IMR-90 (cell line): ENCODE data around the gene TMEM81. TPM values are rescaled to one million over a fixed set of nuclear protein-coding genes. Genes with fewer than 3 reads are reported as not detected.

Experiments used
- ATAC-seq: fragments of 200-7000 bp; cut with Tn5 transposase; 2 replicates; pipeline ENCODE4 v1.9.1; 2020; ENCODE audit warnings: low read depth, mild to moderate bottlenecking, moderate library complexity
- BruUV-seq: library from RNA; stranded (reverse); fragments of 400-500 nt; replicated peaks from 2 replicates; lab custom pipeline; 2021; lab: Mats Ljungman, UMichigan
- CTCF ChIA-PET: fragments of 300-600 bp; formaldehyde crosslinking; extraction: SDS; loops from one replicate; lab custom pipeline; 2021; ENCODE audit warnings: antibody characterized with exemption; lab: Yijun Ruan, JAX
- POLR2A ChIA-PET: fragments of 300-600 bp; sonication (Branson Sonifier 250); formaldehyde crosslinking; loops from one replicate; lab custom pipeline; 2022; ENCODE audit warnings: antibody characterized with exemption; ENCODE audit not compliant: unreplicated experiment; lab: Charles Lee
- DNase-seq: peaks from one replicate; pipeline ENCODE4 v3.0.0; 2013
- H2AFZ ChIP-seq: replicated peaks from 2 replicates; pipeline ENCODE3; 2013; ENCODE audit warnings: low read length, mild to moderate bottlenecking; ENCODE audit not compliant: poor library complexity
- H2AK5ac ChIP-seq: 2 replicates; pipeline ENCODE4 v1.6.1; 2013; ENCODE audit warnings: low read depth, low read length, inconsistent platforms
- H2AK9ac ChIP-seq: replicated peaks from 2 replicates; pipeline ENCODE3; 2013; ENCODE audit warnings: mild to moderate bottlenecking, low read depth, low read length, moderate library complexity; ENCODE audit not compliant: poor library complexity
- H2BK120ac ChIP-seq: 2 replicates; pipeline ENCODE4 v1.6.1; 2013; ENCODE audit warnings: low read depth, low read length, inconsistent platforms
- H2BK15ac ChIP-seq: 3 replicates; pipeline ENCODE4 v1.6.1; 2013; ENCODE audit warnings: low read depth, low read length, inconsistent platforms
- H2BK20ac ChIP-seq: 2 replicates; pipeline ENCODE4 v1.6.1; 2013; ENCODE audit warnings: low read depth, mild to moderate bottlenecking, inconsistent platforms, low read length, moderate library complexity
- H2BK5ac ChIP-seq: 2 replicates; pipeline ENCODE4 v1.6.1; 2013; ENCODE audit warnings: mild to moderate bottlenecking, low read depth, low read length, inconsistent platforms; ENCODE audit not compliant: poor library complexity, severe bottlenecking
- H3K14ac ChIP-seq: replicated peaks from 2 replicates; pipeline ENCODE4 v1.6.1; 2013; ENCODE audit warnings: low read depth, low read length, inconsistent platforms
- H3K18ac ChIP-seq: 2 replicates; pipeline ENCODE4 v1.6.1; 2013; ENCODE audit warnings: low read depth, low read length, control low read depth
- H3K23ac ChIP-seq: 2 replicates; pipeline ENCODE4 v1.6.1; 2013; ENCODE audit warnings: low read depth, low read length, inconsistent platforms
- H3K27ac ChIP-seq: 2 replicates; pipeline ENCODE4 v1.5.1; 2013; ENCODE audit warnings: mild to moderate bottlenecking, control low read depth, low read length; ENCODE audit not compliant: insufficient read depth
- H3K27me3 ChIP-seq: 2 replicates; pipeline ENCODE4 v1.6.1; 2013; ENCODE audit warnings: low read length; ENCODE audit not compliant: control insufficient read depth, insufficient read depth
- H3K36me3 ChIP-seq: 2 replicates; pipeline ENCODE4 v1.6.1; 2013; ENCODE audit warnings: low read length, mixed read lengths; ENCODE audit not compliant: control insufficient read depth, insufficient read depth
- H3K4ac ChIP-seq: 2 replicates; pipeline ENCODE4 v1.6.1; 2013; ENCODE audit warnings: low read depth, low read length, inconsistent platforms
- H3K4me1 ChIP-seq: 2 replicates; pipeline ENCODE4 v1.6.1; 2013; ENCODE audit warnings: low read length, mixed read lengths; ENCODE audit not compliant: control insufficient read depth, insufficient read depth
- H3K4me2 ChIP-seq: 2 replicates; pipeline ENCODE4 v1.6.1; 2013; ENCODE audit warnings: low read depth, mild to moderate bottlenecking, control low read depth, low read length, moderate library complexity
- H3K4me3 ChIP-seq: 2 replicates; pipeline ENCODE4 v1.5.1; 2013; ENCODE audit warnings: low read depth, mild to moderate bottlenecking, control low read depth, low read length, moderate library complexity; ENCODE audit not compliant: insufficient read depth
- H3K56ac ChIP-seq: 2 replicates; pipeline ENCODE4 v1.6.1; 2013; ENCODE audit warnings: low read length, inconsistent platforms; ENCODE audit not compliant: insufficient read depth; ENCODE audit errors: extremely low read depth
- H3K79me1 ChIP-seq, 2 experiments: 2 replicates each; pipeline ENCODE4 v1.6.1; 2013; ENCODE audit warnings: low read length in 2 of 2, inconsistent platforms in 1 of 2, low read depth in 1 of 2
- H3K9ac ChIP-seq: 2 replicates; pipeline ENCODE4 v1.6.1; 2013; ENCODE audit warnings: low read depth, low read length, control low read depth
- H3K9me1 ChIP-seq: 2 replicates; pipeline ENCODE4 v1.6.1; 2013; ENCODE audit warnings: low read length, inconsistent platforms; ENCODE audit not compliant: insufficient read depth
- H3K9me3 ChIP-seq: 2 replicates; pipeline ENCODE4 v1.6.1; 2013; ENCODE audit warnings: low read length; ENCODE audit not compliant: control insufficient read depth, insufficient read depth
- H4K20me1 ChIP-seq: 2 replicates; pipeline ENCODE4 v1.6.1; 2013; ENCODE audit warnings: low read length, inconsistent platforms; ENCODE audit not compliant: insufficient read depth
- H4K5ac ChIP-seq: 2 replicates; pipeline ENCODE4 v1.6.1; 2013; ENCODE audit warnings: mild to moderate bottlenecking, low read depth, low read length, control low read depth
- H4K8ac ChIP-seq, 2 experiments: 2 replicates each; pipeline ENCODE4 v1.6.1; 2013; ENCODE audit warnings: low read depth in 2 of 2, low read length in 2 of 2, control low read depth in 1 of 2, inconsistent platforms in 1 of 2
- H4K91ac ChIP-seq: 2 replicates; pipeline ENCODE4 v1.6.1; 2013; ENCODE audit warnings: low read depth, low read length, inconsistent platforms; ENCODE audit not compliant: insufficient read depth
- BHLHE40 ChIP-seq: fragments of 150-350 bp; IDR thresholded peaks from 2 replicates; pipeline ENCODE4 v1.6.1; 2016; ENCODE audit warnings: mild to moderate bottlenecking, low read depth, low read length
- CEBPB ChIP-seq: IDR thresholded peaks from 2 replicates; pipeline ENCODE4 v1.6.1; 2012; ENCODE audit warnings: low read depth, low read length, improper control_type of control experiment
- CHD1 ChIP-seq: IDR thresholded peaks from 2 replicates; pipeline ENCODE4 v1.6.1; 2012; ENCODE audit warnings: low read depth, low read length, improper control_type of control experiment
- CTCF ChIP-seq: conservative IDR thresholded peaks from 2 replicates; pipeline ENCODE4 v1.5.1; 2012; ENCODE audit warnings: mild to moderate bottlenecking, low read depth, low read length, improper control_type of control experiment
- FOS ChIP-seq: fragments of 150-350 bp; IDR thresholded peaks from 2 replicates; pipeline ENCODE4 v1.6.1; 2016; ENCODE audit warnings: low read depth, low read length
- MAFK ChIP-seq: IDR thresholded peaks from 2 replicates; pipeline ENCODE4 v1.6.1; 2012; ENCODE audit warnings: low read depth, low read length, improper control_type of control experiment
- MAZ ChIP-seq: IDR thresholded peaks from 2 replicates; pipeline ENCODE4 v1.6.1; 2012; ENCODE audit warnings: low read depth, mild to moderate bottlenecking, low read length, improper control_type of control experiment, moderate library complexity, borderline replicate concordance
- MXI1 ChIP-seq: IDR thresholded peaks from 2 replicates; pipeline ENCODE4 v1.6.1; 2012; ENCODE audit warnings: low read depth, mild to moderate bottlenecking, low read length, moderate library complexity, borderline replicate concordance
- NFE2L2 ChIP-seq: fragments of 150-350 bp; IDR thresholded peaks from 2 replicates; pipeline ENCODE4 v1.6.1; 2016; ENCODE audit warnings: low read depth, mild to moderate bottlenecking, low read length
- POLR2A ChIP-seq: IDR thresholded peaks from 2 replicates; pipeline ENCODE4 v1.6.1; 2012; ENCODE audit warnings: mild to moderate bottlenecking, low read depth, low read length
- RAD21 ChIP-seq: IDR thresholded peaks from 2 replicates; pipeline ENCODE4 v1.6.1; 2012; ENCODE audit warnings: low read length, improper control_type of control experiment
- RCOR1 ChIP-seq: IDR thresholded peaks from 2 replicates; pipeline ENCODE4 v1.6.1; 2012; ENCODE audit warnings: mild to moderate bottlenecking, low read length, improper control_type of control experiment; ENCODE audit not compliant: insufficient replicate concordance
- RFX5 ChIP-seq: IDR thresholded peaks from 2 replicates; pipeline ENCODE4 v1.8.0; 2012; ENCODE audit warnings: low read depth, mild to moderate bottlenecking, low read length, moderate library complexity
- SMC3 ChIP-seq: fragments of 150-350 bp; IDR thresholded peaks from 2 replicates; pipeline ENCODE4 v1.6.1; 2016; ENCODE audit warnings: low read depth, mild to moderate bottlenecking, antibody characterized with exemption, low read length, moderate library complexity
- WGBS, 2 experiments: methylation state at CpG; one replicate each; pipeline versions ENCODE4 v1.1.5 to v1.1.7; 2013; ENCODE audit warnings: missing lambda C conversion rate in 2 of 2; ENCODE audit not compliant: insufficient read length in 1 of 2; ENCODE audit errors: extremely low coverage in 2 of 2; 5-methylcytosine and 5-hydroxymethylcytosine counted together
- dilution Hi-C: fragments of 300-500 bp; cut with HindIII; formaldehyde crosslinking; loops from one replicate; pipeline ENCODE4 v1.14.3; 2018; ENCODE audit warnings: low sequenced_read_pairs; ENCODE audit not compliant: unreplicated experiment
- in situ Hi-C: fragments of 300-500 bp; cut with MboI; formaldehyde crosslinking; loops from 3 replicates; pipeline ENCODE4 v1.14.3; 2019; ENCODE audit warnings: low sequenced_read_pairs, inconsistent platforms, mixed read lengths
- intact Hi-C: fragments of 100-400 bp; cut with micrococcal nuclease; formaldehyde crosslinking; loops from 2 replicates; pipeline ENCODE4 v1.10.0; 2022
- polyA plus RNA-seq, 3 experiments: library from polyadenylated mRNA; depleted of rRNA; stranded (reverse); fragments of >200 nt; gene quantifications; 2 replicates each; pipeline ENCODE4 v1.2.3, GENCODE V29; 2012; ENCODE audit warnings: low replicate concordance in 1 of 3
- total RNA-seq: library from RNA; depleted of rRNA; stranded (reverse); fragments of >200 nt; gene quantifications from 2 replicates; pipeline ENCODE4 v1.2.3, GENCODE V29; 2012
- TF ChIP-seq, protein P1 (sequence below): fragments of 150-350 bp; IDR thresholded peaks from 2 replicates; pipeline ENCODE4 v1.6.1; 2016; ENCODE audit warnings: low read depth, mild to moderate bottlenecking, low read length, moderate library complexity, borderline replicate concordance
- TF ChIP-seq, protein P2 (sequence below): fragments of 150-350 bp; IDR thresholded peaks from 2 replicates; pipeline ENCODE4 v1.6.1; 2017; ENCODE audit warnings: mild to moderate bottlenecking, antibody characterized with exemption, low read length, low read depth

TMEM81 gene
- total and polyA plus RNA-seq, 2 of the 4 experiments (the other 2 are of a cell fraction): 1.5 to 1.8 TPM

GRCh38 chr1:205053296-205053695 is 31.0 kb downstream of the TMEM81 start:
- Histone ChIP-seq H3K4ac (no peak overlapping the region), H3K4me3 (no peak overlapping the region), H3K4me2 (no peak overlapping the region), H3K14ac (no peak overlapping the region), H2BK20ac (no peak overlapping the region), H3K23ac (no peak overlapping the region), H2AFZ (no peak overlapping the region), H3K18ac (no peak overlapping the region), H2AK5ac (no peak overlapping the region), H3K27ac (no peak overlapping the region), H3K9me3 (no peaks in the 10 kb centered on the region), H2BK5ac (no peak overlapping the region), H3K36me3 (no peaks in the 10 kb centered on the region), H2BK120ac (no peak overlapping the region), H2BK15ac (no peak overlapping the region), H3K9ac (no peak overlapping the region), H4K20me1 (no peaks in the 10 kb centered on the region), H3K56ac (no peak overlapping the region), H2AK9ac (no peak overlapping the region), H3K9me1 (no peaks in the 10 kb centered on the region), H3K79me1 (no peaks in the 10 kb centered on the region), H4K91ac (no peak overlapping the region), H3K4me1 (no peaks in the 10 kb centered on the region), H4K5ac (no peak overlapping the region), H3K27me3 (peaks cover 55% of the 10 kb centered on the region), H4K8ac (no peak overlapping the region)
- dilution Hi-C loops (no loop called here), in situ Hi-C loops (no loop called here), intact Hi-C loops (no loop called here)
- WGBS, 2 experiments: 75% methylated on average over 2 of the region's 5 CpGs; no CpG with 5 or more reads in 1 of the 2 experiments
- ATAC-seq: no peak
- no peak for DNase-seq
- ChIA-PET CTCF (interaction anchor here (1.6 kb wide), 1 partner anchor 8 kb away, joined by 10 read pairs; no protein-coding TSS in a partner anchor), POLR2A (no interaction called here)
- TF ChIP-seq SMC3 (no peak), CTCF (no peak), NFE2L2 (no peak), BHLHE40 (no peak), CHD1 (no peak), RAD21 (no peak), CEBPB (no peak), MAFK (no peak), RFX5 (no peak), RCOR1 (no peak), MAZ (no peak), FOS (no peak), MXI1 (no peak), POLR2A (no peak)
- TF ChIP-seq, protein P1, sequence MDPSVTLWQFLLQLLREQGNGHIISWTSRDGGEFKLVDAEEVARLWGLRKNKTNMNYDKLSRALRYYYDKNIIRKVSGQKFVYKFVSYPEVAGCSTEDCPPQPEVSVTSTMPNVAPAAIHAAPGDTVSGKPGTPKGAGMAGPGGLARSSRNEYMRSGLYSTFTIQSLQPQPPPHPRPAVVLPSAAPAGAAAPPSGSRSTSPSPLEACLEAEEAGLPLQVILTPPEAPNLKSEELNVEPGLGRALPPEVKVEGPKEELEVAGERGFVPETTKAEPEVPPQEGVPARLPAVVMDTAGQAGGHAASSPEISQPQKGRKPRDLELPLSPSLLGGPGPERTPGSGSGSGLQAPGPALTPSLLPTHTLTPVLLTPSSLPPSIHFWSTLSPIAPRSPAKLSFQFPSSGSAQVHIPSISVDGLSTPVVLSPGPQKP: no peak
- TF ChIP-seq, protein P2, sequence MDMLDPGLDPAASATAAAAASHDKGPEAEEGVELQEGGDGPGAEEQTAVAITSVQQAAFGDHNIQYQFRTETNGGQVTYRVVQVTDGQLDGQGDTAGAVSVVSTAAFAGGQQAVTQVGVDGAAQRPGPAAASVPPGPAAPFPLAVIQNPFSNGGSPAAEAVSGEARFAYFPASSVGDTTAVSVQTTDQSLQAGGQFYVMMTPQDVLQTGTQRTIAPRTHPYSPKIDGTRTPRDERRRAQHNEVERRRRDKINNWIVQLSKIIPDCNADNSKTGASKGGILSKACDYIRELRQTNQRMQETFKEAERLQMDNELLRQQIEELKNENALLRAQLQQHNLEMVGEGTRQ: no peak
- no TSS peak for BruUV-seq
